Pancreas (tissue), 10 donors: ENCODE measurements around the gene ZNF644. TPM values are rescaled to one million over a fixed set of nuclear protein-coding genes. Genes with fewer than 3 reads are reported as not detected.
A peak's percentile ranks its signal among the peaks of the same experiment; 100 is the strongest.

Experiments
- ATAC-seq, 4 donors: fragments of 200-7000 bp; cut with Tn5 transposase; one replicate each; pipeline versions ENCODE4 v1.8.0 to v1.9.1; 2020; ENCODE audit warnings: mild to moderate bottlenecking in 4 of 4, moderate library complexity in 4 of 4
- DNase-seq, 6 donors: peaks; one replicate each; pipeline ENCODE4 v3.0.0-alpha.2; 2020
- FAIRE-seq: peaks from 2 replicates; lab custom pipeline; 2012; peaks lifted over from hg19 to GRCh38; lab: Jason Lieb, UNC
- H3K27ac ChIP-seq, 4 donors: fragments of 200-600 bp; sonication (generic); 1 replicate in 3 of 4; 2 replicates in 1 of 4; pipeline versions ENCODE4 v1.5.0 to v1.8.0; 2020
- H3K27me3 ChIP-seq, 4 donors: fragments of 200-600 bp; one replicate each; pipeline ENCODE4 v1.8.0; 2021
- H3K36me3 ChIP-seq, 3 donors: fragments of 200-600 bp; sonication (generic) in 1 of 3; one replicate each; pipeline versions ENCODE4 v1.5.0 to v1.8.0; 2020 to 2021
- H3K4me1 ChIP-seq, 3 donors: fragments of 200-600 bp; one replicate each; pipeline ENCODE4 v1.8.0; 2021
- H3K4me3 ChIP-seq, 4 donors: fragments of 200-600 bp; sonication (generic) in 2 of 4; one replicate each; pipeline versions ENCODE4 v1.5.0 to v1.8.0; 2020 to 2021
- H3K9me3 ChIP-seq, 4 donors: fragments of 200-600 bp; one replicate each; pipeline ENCODE4 v1.8.0; 2021
- WGBS, 2 donors: extraction: QIAGEN DNeasy Blood & Tissue Kit; methylation state at CpG; one replicate each; pipeline ENCODE4 v1.1.7; 2013; 5-methylcytosine and 5-hydroxymethylcytosine counted together
- intact Hi-C, 3 donors: fragments of 100-400 bp; cut with DNase I; formaldehyde crosslinking; loops; one replicate each; pipeline versions ENCODE4 v1.11.1 to v1.14.2; 2022
- polyA plus RNA-seq, 2 donors: library from polyadenylated mRNA; stranded (reverse); fragments of 200-250 nt; gene quantifications; one replicate each; pipeline ENCODE4 v1.2.3, GENCODE V29; 2013
- total RNA-seq, 6 donors: library from RNA; stranded (reverse); fragmentation: NEBNext Ultra II Directional in 4 of 6; extraction: Animal tissue kit (Norgen Biotek cat#: 25700) in 4 of 6; gene quantifications; one replicate each; pipeline versions ENCODE4 v1.2.1 to v1.2.4, GENCODE V29; 2021 to 2023
- TF ChIP-seq, protein P1 (sequence below), 4 donors: fragments of 200-600 bp; sonication (generic) in 3 of 4; IDR thresholded peaks; one replicate each; pipeline versions ENCODE4 v1.5.0 to v1.8.0; 2021; ENCODE audit warnings: antibody characterized with exemption in 4 of 4
- donor health status: healthy with polysubstance abuse.
- donor health status: DM: no; HTN: no; CAD: no; lungs with moderate emphysema.
- donor health status: DM: no; HTN: no; CAD: no.
- donor health status: control.
- donor health status: control.
- donor health status: Bipolar disorder and iron deficiency.
- donor health status: DM: yes; HTN: yes; CAD: no.
- donor health status: DM: no; HTN: no; CAD: no.
- donor health status: DM: no; HTN: no; CAD: no.
- donor health status: DM: yes; HTN: yes; CAD: no.

ZNF644 gene
- total and polyA plus RNA-seq, 8 donors, result 10.0 to 33.6 (median 21.8) TPM

- Histone ChIP-seq H3K9me3 (no peaks in the 10 kb centered on the region), H3K4me3 (peak overlapping the region; percentile 56 to 83 (median 64)), H3K4me1 (peaks cover 0 to 25% (median 23%) of the 10 kb centered on the region in 3 donors), H3K27ac (peak overlapping the region; percentile 95 to 100 (median 99)), H3K36me3 (no peaks in the 10 kb centered on the region), H3K27me3 (no peaks in the 10 kb centered on the region)
- DNase-seq, result no peak
- WGBS, 2 donors, result 45% methylated on average over 6 of the region's 6 CpGs
- TF ChIP-seq, protein P1, sequence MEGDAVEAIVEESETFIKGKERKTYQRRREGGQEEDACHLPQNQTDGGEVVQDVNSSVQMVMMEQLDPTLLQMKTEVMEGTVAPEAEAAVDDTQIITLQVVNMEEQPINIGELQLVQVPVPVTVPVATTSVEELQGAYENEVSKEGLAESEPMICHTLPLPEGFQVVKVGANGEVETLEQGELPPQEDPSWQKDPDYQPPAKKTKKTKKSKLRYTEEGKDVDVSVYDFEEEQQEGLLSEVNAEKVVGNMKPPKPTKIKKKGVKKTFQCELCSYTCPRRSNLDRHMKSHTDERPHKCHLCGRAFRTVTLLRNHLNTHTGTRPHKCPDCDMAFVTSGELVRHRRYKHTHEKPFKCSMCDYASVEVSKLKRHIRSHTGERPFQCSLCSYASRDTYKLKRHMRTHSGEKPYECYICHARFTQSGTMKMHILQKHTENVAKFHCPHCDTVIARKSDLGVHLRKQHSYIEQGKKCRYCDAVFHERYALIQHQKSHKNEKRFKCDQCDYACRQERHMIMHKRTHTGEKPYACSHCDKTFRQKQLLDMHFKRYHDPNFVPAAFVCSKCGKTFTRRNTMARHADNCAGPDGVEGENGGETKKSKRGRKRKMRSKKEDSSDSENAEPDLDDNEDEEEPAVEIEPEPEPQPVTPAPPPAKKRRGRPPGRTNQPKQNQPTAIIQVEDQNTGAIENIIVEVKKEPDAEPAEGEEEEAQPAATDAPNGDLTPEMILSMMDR (IDR thresholded peaks at IDR 0.05), result no peak
- peak in 1 of 4 donors; percentile 0 for ATAC-seq
- no peak for FAIRE-seq
- intact Hi-C loops, result no loop called here
These were observed 689 bp upstream of the ZNF644 start for GRCh38 chr1:91022518-91022929.

GRCh38 chr1:91020967-91021685, 709 bp downstream of the ZNF644 start:
- WGBS, 2 donors, result 1 to 2% methylated on average over 29 to 33 of the region's 33 CpGs
- DNase-seq (peak; percentile 64 to 86 (median 77)), FAIRE-seq (no peak), ATAC-seq (peak; percentile 55 to 71 (median 66))
- intact Hi-C loops, result no loop called here
- no peaks in the 10 kb centered on the region for H3K27me3 ChIP-seq
- H3K4me1 ChIP-seq, result peaks cover 0 to 30% (median 29%) of the 10 kb centered on the region in 3 donors
- TF ChIP-seq, protein P1 (IDR thresholded peaks at IDR 0.05), result no peak
- H3K4me3 ChIP-seq, result peak overlapping the region; percentile 56 to 83 (median 64)
- H3K9me3 ChIP-seq, result no peaks in the 10 kb centered on the region
- no peaks in the 10 kb centered on the region for H3K36me3 ChIP-seq
- peak overlapping the region; percentile 95 to 100 (median 99) for H3K27ac ChIP-seq

DNA sequence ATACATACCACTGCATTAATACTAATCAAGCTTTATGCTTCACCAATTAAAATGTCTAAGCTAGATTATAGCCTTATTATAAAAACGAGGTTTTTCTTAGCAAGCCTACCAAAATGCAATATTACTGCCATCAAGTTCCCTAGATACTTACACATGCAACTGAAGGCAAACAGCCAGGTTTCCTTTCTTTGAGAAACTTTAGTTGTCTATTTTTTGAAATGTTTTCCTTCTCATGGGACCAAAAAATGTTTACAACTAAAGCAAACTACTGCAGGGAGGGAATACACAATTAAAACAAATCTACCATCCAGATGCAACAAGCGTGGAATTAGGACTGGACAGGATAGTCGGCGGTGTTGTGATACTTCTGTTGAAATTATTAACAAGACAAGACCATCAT, 1.3 kb downstream of the ZNF644 start:
- TF ChIP-seq, protein P1 (IDR thresholded peaks at IDR 0.05), result no peak
- ATAC-seq (no peak), DNase-seq (no peak), FAIRE-seq (no peak)
- Histone ChIP-seq H3K4me1 (peaks cover 0 to 36% (median 33%) of the 10 kb centered on the region in 3 donors), H3K36me3 (no peaks in the 10 kb centered on the region), H3K27ac (peak overlapping the region in 2 of 4 donors; percentile 95 to 99), H3K27me3 (no peaks in the 10 kb centered on the region), H3K4me3 (peak overlapping the region in 2 of 4 donors; percentile 67 to 83), H3K9me3 (no peaks in the 10 kb centered on the region)
- WGBS, 2 donors, result 29 to 38% methylated on average over 4 of the region's 4 CpGs
- intact Hi-C loops, result no loop called here

GRCh38 chr1:91018006-91018405, 3.8 kb downstream of the ZNF644 start:
- H3K36me3 ChIP-seq, result no peaks in the 10 kb centered on the region
- H3K4me1 ChIP-seq, result peaks cover 0 to 36% (median 33%) of the 10 kb centered on the region in 3 donors
- H3K27ac ChIP-seq, result no peak overlapping the region
- intact Hi-C loops, result no loop called here
- no peak overlapping the region for H3K4me3 ChIP-seq
- FAIRE-seq, result no peak
- no peak for ATAC-seq
- 64% methylated on average over 2 of the region's 2 CpGs for WGBS, 2 donors
- DNase-seq, result no peak
- no peaks in the 10 kb centered on the region for H3K9me3 ChIP-seq
- H3K27me3 ChIP-seq, result no peaks in the 10 kb centered on the region
- TF ChIP-seq, protein P1 (IDR thresholded peaks at IDR 0.05), result no peak
